ENCODE data around the gene ENAM. TPM values are rescaled to one million over a fixed set of nuclear protein-coding genes. Genes with fewer than 3 reads are reported as not detected.
A peak's percentile ranks its signal among the peaks of the same experiment; 100 is the strongest.

ENAM gene
- polyA plus RNA-seq, 2 of the 4 experiments (the other 2 are of a cell fraction), result 0.01 to 0.16 TPM

DNA sequence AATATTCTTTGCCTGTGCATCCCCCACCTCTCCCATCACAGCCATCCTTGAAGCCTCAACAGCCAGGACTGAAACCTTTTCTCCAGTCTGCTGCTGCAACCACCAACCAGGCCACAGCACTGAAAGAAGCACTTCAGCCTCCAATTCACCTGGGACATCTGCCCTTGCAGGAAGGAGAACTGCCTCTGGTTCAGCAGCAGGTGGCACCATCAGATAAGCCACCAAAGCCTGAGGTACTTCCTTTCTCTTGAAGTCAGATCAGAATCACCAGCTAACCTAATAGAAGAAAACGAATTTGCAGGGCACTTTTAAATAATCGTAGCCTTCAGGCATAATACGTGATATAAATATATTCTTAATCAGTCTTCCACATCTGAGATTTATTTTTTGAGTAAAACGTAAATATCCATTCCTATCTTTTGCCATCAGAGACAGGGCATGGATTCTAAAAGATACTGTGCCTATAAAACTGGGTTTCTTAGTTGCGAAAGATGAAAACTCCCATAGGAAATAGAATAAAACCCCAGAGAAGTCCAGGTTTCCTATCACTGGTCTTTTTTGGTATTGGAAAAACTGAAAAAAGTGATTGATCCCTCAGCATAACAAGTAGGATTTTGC, 27.0 kb upstream of the ENAM start:
- peak overlapping the region; percentile 19; the same call in 1 of the 3 replicates for H3K4me2 ChIP-seq

DNA sequence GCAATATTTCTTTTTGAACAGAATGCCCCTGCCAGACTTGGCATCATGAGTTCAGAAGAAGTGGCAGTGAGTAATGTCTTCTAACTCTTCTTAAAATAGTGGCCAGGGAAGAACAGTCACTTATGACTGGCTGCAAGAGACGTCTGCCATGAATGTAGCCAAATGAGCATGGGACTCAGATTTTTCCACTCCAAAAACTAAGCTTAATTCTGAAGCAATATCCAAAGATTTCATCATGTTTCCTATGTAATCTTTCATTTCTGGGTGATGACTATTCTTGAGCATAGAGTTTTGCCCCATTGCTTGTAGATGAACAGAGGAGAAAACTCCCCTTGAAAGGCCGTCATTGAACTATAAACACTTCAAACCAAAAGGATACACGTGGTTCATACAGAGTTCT, 24.7 kb upstream of the ENAM start:
- TF ChIP-seq POLR2AphosphoS2 (conservative IDR thresholded peaks at IDR 0.05; ENCODE audit: low read length) (no peak), JUNB (IDR thresholded peaks at IDR 0.05) (no peak), POLR2A (IDR thresholded peaks at IDR 0.05; ENCODE audit: low read length) (no peak), NR3C1 (IDR thresholded peaks at IDR 0.05) (no peak), NPAS2 (CRISPR knock-in tag; IDR thresholded peaks at IDR 0.05; ENCODE audit: borderline replicate concordance) (no peak), ZC3H11A (IDR thresholded peaks at IDR 0.05) (no peak), FOXS1 (CRISPR knock-in tag; IDR thresholded peaks at IDR 0.05) (no peak), RCOR1 (IDR thresholded peaks at IDR 0.05; ENCODE audit: low read depth, low read length) (no peak), GATA3 (IDR thresholded peaks at IDR 0.05; ENCODE audit: borderline replicate concordance) (no peak)
- TF ChIP-seq, protein P1, sequence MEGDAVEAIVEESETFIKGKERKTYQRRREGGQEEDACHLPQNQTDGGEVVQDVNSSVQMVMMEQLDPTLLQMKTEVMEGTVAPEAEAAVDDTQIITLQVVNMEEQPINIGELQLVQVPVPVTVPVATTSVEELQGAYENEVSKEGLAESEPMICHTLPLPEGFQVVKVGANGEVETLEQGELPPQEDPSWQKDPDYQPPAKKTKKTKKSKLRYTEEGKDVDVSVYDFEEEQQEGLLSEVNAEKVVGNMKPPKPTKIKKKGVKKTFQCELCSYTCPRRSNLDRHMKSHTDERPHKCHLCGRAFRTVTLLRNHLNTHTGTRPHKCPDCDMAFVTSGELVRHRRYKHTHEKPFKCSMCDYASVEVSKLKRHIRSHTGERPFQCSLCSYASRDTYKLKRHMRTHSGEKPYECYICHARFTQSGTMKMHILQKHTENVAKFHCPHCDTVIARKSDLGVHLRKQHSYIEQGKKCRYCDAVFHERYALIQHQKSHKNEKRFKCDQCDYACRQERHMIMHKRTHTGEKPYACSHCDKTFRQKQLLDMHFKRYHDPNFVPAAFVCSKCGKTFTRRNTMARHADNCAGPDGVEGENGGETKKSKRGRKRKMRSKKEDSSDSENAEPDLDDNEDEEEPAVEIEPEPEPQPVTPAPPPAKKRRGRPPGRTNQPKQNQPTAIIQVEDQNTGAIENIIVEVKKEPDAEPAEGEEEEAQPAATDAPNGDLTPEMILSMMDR (IDR thresholded peaks at IDR 0.05), result no peak
- TF ChIP-seq, protein P2, sequence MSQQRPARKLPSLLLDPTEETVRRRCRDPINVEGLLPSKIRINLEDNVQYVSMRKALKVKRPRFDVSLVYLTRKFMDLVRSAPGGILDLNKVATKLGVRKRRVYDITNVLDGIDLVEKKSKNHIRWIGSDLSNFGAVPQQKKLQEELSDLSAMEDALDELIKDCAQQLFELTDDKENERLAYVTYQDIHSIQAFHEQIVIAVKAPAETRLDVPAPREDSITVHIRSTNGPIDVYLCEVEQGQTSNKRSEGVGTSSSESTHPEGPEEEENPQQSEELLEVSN (IDR thresholded peaks at IDR 0.05; ENCODE audit: borderline replicate concordance, low read depth), result no peak
- TF ChIP-seq, protein P3, sequence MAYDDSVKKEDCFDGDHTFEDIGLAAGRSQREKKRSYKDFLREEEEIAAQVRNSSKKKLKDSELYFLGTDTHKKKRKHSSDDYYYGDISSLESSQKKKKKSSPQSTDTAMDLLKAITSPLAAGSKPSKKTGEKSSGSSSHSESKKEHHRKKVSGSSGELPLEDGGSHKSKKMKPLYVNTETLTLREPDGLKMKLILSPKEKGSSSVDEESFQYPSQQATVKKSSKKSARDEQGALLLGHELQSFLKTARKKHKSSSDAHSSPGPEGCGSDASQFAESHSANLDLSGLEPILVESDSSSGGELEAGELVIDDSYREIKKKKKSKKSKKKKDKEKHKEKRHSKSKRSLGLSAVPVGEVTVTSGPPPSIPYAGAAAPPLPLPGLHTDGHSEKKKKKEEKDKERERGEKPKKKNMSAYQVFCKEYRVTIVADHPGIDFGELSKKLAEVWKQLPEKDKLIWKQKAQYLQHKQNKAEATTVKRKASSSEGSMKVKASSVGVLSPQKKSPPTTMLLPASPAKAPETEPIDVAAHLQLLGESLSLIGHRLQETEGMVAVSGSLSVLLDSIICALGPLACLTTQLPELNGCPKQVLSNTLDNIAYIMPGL (CRISPR knock-in tag; IDR thresholded peaks at IDR 0.05; ENCODE audit: borderline replicate concordance), result no peak
- TF ChIP-seq, protein P4, sequence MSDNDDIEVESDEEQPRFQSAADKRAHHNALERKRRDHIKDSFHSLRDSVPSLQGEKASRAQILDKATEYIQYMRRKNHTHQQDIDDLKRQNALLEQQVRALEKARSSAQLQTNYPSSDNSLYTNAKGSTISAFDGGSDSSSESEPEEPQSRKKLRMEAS (IDR thresholded peaks at IDR 0.05), result no peak
- no peaks in the 10 kb centered on the region for H3K9me3 ChIP-seq
- DNase-seq (ENCODE audit: low read depth in 1 of 2, low spot score in 1 of 2) (no peak), ATAC-seq (no peak), FAIRE-seq (no peak)
- no peak overlapping the region for H3K4me3 ChIP-seq
- H3K4me2 ChIP-seq, result no peak overlapping the region
- WGBS (ENCODE audit: missing lambda C conversion rate), result 32% methylated on average over 3 of the region's 3 CpGs
- H3K27ac ChIP-seq, result no peak overlapping the region
- CTCF ChIA-PET, result no interaction called here
- POLR2A ChIA-PET, result no interaction called here
- no peaks in the 10 kb centered on the region for H3K4me1 ChIP-seq

More for the DNA sequence above, 27.0 kb upstream of the ENAM start:
- CTCF ChIA-PET, result interaction anchor here (0.8 to 1.7 kb wide), 6 partner anchors 11 to 1110 kb away, joined by 3 to 6 read pairs (median 4); no protein-coding TSS in a partner anchor
- POLR2A ChIA-PET, result no interaction called here
- H3K4me3 ChIP-seq, result no peak overlapping the region
- H3K9me3 ChIP-seq, result no peaks in the 10 kb centered on the region
- no peak overlapping the region for H3K27ac ChIP-seq
- TF ChIP-seq SMC3 (IDR thresholded peaks at IDR 0.05) (peak; percentile 59), RAD21 (conservative IDR thresholded peaks at IDR 0.05 in 1 of 2, IDR thresholded peaks at IDR 0.05 in 1 of 2) (peak; percentile 80 to 86), BHLHE40 (IDR thresholded peaks at IDR 0.05; ENCODE audit: low read depth, low read length) (no peak)
- TF ChIP-seq, protein P1 (IDR thresholded peaks at IDR 0.05), result peak; percentile 66
- FAIRE-seq, result no peak
- no peaks in the 10 kb centered on the region for H3K4me1 ChIP-seq
- WGBS (ENCODE audit: missing lambda C conversion rate), result 22% methylated on average over 5 of the region's 5 CpGs
- ATAC-seq, result peak; percentile 94 to 95
- DNase-seq (ENCODE audit: low read depth in 1 of 2, low spot score in 1 of 2), result peak; percentile 6 to 82

DNA sequence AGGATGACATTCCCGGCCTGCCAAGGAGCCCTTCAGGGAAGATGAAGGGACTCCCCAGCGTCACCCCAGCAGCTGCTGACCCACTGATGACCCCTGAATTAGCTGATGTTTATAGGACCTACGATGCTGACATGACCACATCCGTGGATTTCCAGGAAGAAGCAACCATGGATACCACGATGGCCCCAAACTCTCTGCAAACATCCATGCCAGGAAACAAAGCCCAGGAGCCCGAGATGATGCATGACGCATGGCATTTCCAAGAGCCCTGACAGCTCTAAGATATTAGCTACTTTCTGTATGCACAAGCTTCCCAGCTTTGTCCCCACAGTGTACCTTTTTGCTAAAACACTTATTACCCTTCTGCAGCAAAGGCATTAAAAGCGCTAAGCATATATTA, 22.1 kb upstream of the ENAM start:
- CTCF ChIA-PET, result no interaction called here
- POLR2A ChIA-PET, result no interaction called here
- DNase-seq (ENCODE audit: low read depth in 1 of 2, low spot score in 1 of 2) (no peak), FAIRE-seq (no peak), ATAC-seq (no peak)
- Histone ChIP-seq H3K9me3 (no peaks in the 10 kb centered on the region), H3K4me2 (no peak overlapping the region), H3K4me3 (no peak overlapping the region), H3K27ac (no peak overlapping the region), H3K4me1 (no peaks in the 10 kb centered on the region)
- 70% methylated on average over 7 of the region's 8 CpGs for WGBS (ENCODE audit: missing lambda C conversion rate)
- no peak for TF ChIP-seq MAFK (IDR thresholded peaks at IDR 0.05; ENCODE audit: partially characterized antibody)
- no peak for TF ChIP-seq FOXS1 (CRISPR knock-in tag; IDR thresholded peaks at IDR 0.05)
- TF ChIP-seq NPAS2 (CRISPR knock-in tag; IDR thresholded peaks at IDR 0.05; ENCODE audit: borderline replicate concordance), result no peak
- TF ChIP-seq GATA3 (IDR thresholded peaks at IDR 0.05; ENCODE audit: borderline replicate concordance), result no peak
- no peak for TF ChIP-seq HOXB13 (CRISPR knock-in tag; IDR thresholded peaks at IDR 0.05; ENCODE audit: low read depth)
- TF ChIP-seq, protein P1 (IDR thresholded peaks at IDR 0.05), result no peak
- TF ChIP-seq ZFP36 (IDR thresholded peaks at IDR 0.05; ENCODE audit: borderline replicate concordance, partially characterized antibody), result no peak
- no peak for TF ChIP-seq NFE2L2 (conservative IDR thresholded peaks at IDR 0.05; ENCODE audit: low read length)
- TF ChIP-seq, protein P5, sequence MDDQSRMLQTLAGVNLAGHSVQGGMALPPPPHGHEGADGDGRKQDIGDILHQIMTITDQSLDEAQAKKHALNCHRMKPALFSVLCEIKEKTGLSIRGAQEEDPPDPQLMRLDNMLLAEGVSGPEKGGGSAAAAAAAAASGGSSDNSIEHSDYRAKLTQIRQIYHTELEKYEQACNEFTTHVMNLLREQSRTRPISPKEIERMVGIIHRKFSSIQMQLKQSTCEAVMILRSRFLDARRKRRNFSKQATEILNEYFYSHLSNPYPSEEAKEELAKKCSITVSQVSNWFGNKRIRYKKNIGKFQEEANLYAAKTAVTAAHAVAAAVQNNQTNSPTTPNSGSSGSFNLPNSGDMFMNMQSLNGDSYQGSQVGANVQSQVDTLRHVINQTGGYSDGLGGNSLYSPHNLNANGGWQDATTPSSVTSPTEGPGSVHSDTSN (IDR thresholded peaks at IDR 0.05), result no peak
- TF ChIP-seq, protein P6, sequence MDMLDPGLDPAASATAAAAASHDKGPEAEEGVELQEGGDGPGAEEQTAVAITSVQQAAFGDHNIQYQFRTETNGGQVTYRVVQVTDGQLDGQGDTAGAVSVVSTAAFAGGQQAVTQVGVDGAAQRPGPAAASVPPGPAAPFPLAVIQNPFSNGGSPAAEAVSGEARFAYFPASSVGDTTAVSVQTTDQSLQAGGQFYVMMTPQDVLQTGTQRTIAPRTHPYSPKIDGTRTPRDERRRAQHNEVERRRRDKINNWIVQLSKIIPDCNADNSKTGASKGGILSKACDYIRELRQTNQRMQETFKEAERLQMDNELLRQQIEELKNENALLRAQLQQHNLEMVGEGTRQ (IDR thresholded peaks at IDR 0.05), result no peak
